Activated B cell treated with CpG ODN at 0.5 μM for 24 hours (primary cell): ENCODE data around the gene KDM4C. TPM values are rescaled to one million over a fixed set of nuclear protein-coding genes. Genes with fewer than 3 reads are reported as not detected.

Experiments used
- ATAC-seq: fragments of 200-7000 bp; cut with Tn5 transposase; one replicate; pipeline ENCODE4 v1.10.0; 2021; ENCODE audit warnings: low read depth, mild to moderate bottlenecking, moderate library complexity
- CTCF ChIA-PET: fragments of 350-600 bp; sonication (Branson Sonifier 250); formaldehyde crosslinking; loops from one replicate; lab custom pipeline; 2021; ENCODE audit warnings: antibody characterized with exemption; lab: Charles Lee
- POLR2A ChIA-PET: fragments of 350-600 bp; sonication (Branson Sonifier 250); formaldehyde crosslinking; loops from one replicate; lab custom pipeline; 2021; ENCODE audit warnings: antibody characterized with exemption; lab: Charles Lee
- DNase-seq: peaks from one replicate; pipeline ENCODE4 v3.0.0; 2022
- H3K27ac Mint-ChIP-seq: one replicate; pipeline ENCODE4 v1.8.0; 2020; ENCODE audit warnings: mixed read lengths
- H3K27me3 Mint-ChIP-seq: one replicate; pipeline ENCODE4 v1.8.0; 2021; ENCODE audit warnings: mixed read lengths
- H3K36me3 Mint-ChIP-seq: one replicate; pipeline ENCODE4 v1.8.0; 2021; ENCODE audit warnings: low read depth, mixed read lengths
- H3K4me1 Mint-ChIP-seq: one replicate; pipeline ENCODE4 v1.8.0; 2021; ENCODE audit warnings: mixed read lengths
- H3K4me3 Mint-ChIP-seq: one replicate; pipeline ENCODE4 v1.8.0; 2020; ENCODE audit warnings: mild to moderate bottlenecking, mixed read lengths
- H3K9me3 Mint-ChIP-seq: one replicate; pipeline ENCODE4 v1.8.0; 2020; ENCODE audit warnings: mixed read lengths
- intact Hi-C: fragments of 100-400 bp; cut with micrococcal nuclease; formaldehyde crosslinking; loops from one replicate; pipeline ENCODE4 v1.15.1; 2024
- total RNA-seq: library from RNA; stranded (reverse); gene quantifications from 2 replicates; pipeline ENCODE4 v1.2.3, GENCODE V29; 2022
- TF ChIP-seq, protein P1 (sequence below): fragments of 200-600 bp; IDR thresholded peaks from one replicate; pipeline ENCODE4 v1.8.0; 2022; ENCODE audit warnings: antibody characterized with exemption, mild to moderate bottlenecking

KDM4C gene
- total RNA-seq, 1 donor from 2014 or later = 113 TPM

DNA sequence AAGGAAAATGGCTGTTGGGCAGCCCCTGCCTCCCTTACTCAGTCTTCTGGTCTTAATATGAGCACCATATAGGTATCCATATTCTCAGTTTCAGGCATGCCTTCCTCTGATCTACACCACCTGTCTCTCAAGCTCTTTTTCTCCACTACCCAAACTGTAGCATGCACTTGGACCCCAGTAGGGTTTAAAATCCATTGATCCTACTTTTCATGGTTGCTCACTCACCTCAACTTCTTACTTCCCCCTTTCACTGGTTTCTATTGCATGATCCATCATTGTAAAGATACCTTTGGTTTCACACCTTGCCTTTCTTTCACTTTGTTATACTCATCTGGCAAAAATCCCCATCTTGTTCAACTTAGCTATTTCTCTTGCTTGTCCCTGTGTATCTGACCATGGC is 159.4 kb downstream of the KDM4C start:
- no peak for DNase-seq
- H3K36me3 Mint-ChIP-seq = peaks cover 32% of the 10 kb centered on the region
- H3K4me1 Mint-ChIP-seq = peaks cover 51% of the 10 kb centered on the region
- ATAC-seq = no peak
- CTCF ChIA-PET = no interaction called here
- H3K9me3 Mint-ChIP-seq = peaks cover 3% of the 10 kb centered on the region
- no peak overlapping the region for H3K4me3 Mint-ChIP-seq
- H3K27ac Mint-ChIP-seq = peak overlapping the region; percentile 2
- TF ChIP-seq, protein P1, sequence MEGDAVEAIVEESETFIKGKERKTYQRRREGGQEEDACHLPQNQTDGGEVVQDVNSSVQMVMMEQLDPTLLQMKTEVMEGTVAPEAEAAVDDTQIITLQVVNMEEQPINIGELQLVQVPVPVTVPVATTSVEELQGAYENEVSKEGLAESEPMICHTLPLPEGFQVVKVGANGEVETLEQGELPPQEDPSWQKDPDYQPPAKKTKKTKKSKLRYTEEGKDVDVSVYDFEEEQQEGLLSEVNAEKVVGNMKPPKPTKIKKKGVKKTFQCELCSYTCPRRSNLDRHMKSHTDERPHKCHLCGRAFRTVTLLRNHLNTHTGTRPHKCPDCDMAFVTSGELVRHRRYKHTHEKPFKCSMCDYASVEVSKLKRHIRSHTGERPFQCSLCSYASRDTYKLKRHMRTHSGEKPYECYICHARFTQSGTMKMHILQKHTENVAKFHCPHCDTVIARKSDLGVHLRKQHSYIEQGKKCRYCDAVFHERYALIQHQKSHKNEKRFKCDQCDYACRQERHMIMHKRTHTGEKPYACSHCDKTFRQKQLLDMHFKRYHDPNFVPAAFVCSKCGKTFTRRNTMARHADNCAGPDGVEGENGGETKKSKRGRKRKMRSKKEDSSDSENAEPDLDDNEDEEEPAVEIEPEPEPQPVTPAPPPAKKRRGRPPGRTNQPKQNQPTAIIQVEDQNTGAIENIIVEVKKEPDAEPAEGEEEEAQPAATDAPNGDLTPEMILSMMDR = no peak
- no peaks in the 10 kb centered on the region for H3K27me3 Mint-ChIP-seq
- intact Hi-C loops = loop anchor here (10.0 kb wide), 1 partner anchor 618 kb away; no protein-coding TSS in a partner anchor
- POLR2A ChIA-PET = no interaction called here

DNA sequence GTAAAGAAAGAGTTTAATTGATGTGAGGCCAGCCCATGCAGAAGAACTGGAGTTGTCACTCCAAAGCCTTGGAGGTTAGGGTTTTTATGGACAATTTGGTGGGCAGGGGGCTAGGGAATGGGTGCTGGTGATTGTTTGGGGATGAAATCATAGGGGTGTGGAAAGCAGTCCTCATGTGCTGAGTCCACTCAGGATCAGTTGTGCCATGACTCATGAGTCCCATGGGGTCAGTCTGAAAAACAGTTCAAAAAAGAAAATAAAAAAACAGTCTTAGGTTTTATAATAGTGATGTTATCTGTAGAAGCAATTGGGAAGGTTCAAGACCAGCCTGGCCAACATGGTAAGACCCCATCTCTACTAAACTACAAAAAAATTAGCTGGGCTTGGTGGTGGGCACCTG is 162.3 kb downstream of the KDM4C start:
- ATAC-seq (no peak), DNase-seq (no peak)
- Mint-ChIP-seq H3K27ac (peak overlapping the region; percentile 43), H3K27me3 (no peaks in the 10 kb centered on the region), H3K4me3 (no peak overlapping the region), H3K4me1 (peaks cover 50% of the 10 kb centered on the region), H3K9me3 (peaks cover 3% of the 10 kb centered on the region), H3K36me3 (peaks cover 49% of the 10 kb centered on the region)
- intact Hi-C loops = no loop called here
- ChIA-PET POLR2A (no interaction called here), CTCF (no interaction called here)
- TF ChIP-seq, protein P1 = no peak

DNA sequence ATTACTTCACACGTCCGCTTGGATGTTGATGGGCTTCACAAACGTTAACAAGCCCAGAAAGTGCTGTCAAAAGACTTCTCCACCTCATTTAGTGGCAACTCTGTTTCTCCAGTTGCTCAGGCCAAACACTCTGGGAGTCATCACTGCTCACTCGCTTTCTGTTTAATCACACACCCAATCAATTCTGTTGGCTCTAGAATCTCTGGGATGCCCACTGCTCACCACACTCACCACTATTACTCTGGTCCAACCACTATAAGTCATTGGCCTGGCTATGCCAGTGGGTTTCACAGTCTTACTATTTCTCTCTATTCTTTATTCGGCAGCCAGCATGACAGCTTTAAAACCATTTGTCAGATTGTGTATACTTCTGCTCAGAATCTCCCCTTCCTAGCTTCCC is 163.5 kb downstream of the KDM4C start:
- TF ChIP-seq, protein P1 = no peak
- ChIA-PET CTCF (no interaction called here), POLR2A (no interaction called here)
- intact Hi-C loops = no loop called here
- peaks cover 60% of the 10 kb centered on the region for H3K36me3 Mint-ChIP-seq
- no peak overlapping the region for H3K4me3 Mint-ChIP-seq
- DNase-seq = no peak
- H3K27ac Mint-ChIP-seq = peak overlapping the region; percentile 12
- no peaks in the 10 kb centered on the region for H3K27me3 Mint-ChIP-seq
- peaks cover 50% of the 10 kb centered on the region for H3K4me1 Mint-ChIP-seq
- H3K9me3 Mint-ChIP-seq = peaks cover 3% of the 10 kb centered on the region
- no peak for ATAC-seq

DNA sequence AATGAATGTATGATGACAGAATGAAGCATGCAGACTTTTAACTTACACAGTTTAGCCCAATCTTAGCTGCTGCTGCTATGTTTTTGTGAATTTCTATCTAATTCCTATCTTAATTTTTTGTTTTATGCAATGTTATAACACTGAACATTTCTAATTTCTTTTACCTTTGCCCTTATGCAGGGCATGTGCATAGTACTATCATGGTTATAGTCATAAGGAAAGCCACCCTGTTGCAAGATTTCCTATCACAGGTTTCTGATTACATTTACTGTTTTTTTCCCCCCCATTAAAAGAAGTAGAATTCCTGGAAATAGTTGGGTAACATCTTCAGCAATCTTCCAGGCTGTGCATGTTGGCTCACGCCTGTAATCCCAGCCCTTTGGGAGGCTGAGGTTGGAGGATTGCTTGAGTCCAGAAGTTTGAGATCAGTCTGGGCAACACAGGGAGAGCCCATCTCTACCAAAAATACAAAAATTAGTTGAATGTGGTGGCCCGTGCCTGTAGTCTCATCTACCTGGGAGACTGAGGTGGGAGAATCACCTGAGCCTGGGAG is 164.4 kb downstream of the KDM4C start:
- ChIA-PET CTCF (no interaction called here), POLR2A (no interaction called here)
- ATAC-seq (no peak), DNase-seq (no peak)
- Mint-ChIP-seq H3K27me3 (no peaks in the 10 kb centered on the region), H3K36me3 (peaks cover 62% of the 10 kb centered on the region), H3K4me3 (no peak overlapping the region), H3K9me3 (peaks cover 3% of the 10 kb centered on the region), H3K4me1 (peaks cover 46% of the 10 kb centered on the region), H3K27ac (no peak overlapping the region)
- intact Hi-C loops = no loop called here
- TF ChIP-seq, protein P1 = no peak

DNA sequence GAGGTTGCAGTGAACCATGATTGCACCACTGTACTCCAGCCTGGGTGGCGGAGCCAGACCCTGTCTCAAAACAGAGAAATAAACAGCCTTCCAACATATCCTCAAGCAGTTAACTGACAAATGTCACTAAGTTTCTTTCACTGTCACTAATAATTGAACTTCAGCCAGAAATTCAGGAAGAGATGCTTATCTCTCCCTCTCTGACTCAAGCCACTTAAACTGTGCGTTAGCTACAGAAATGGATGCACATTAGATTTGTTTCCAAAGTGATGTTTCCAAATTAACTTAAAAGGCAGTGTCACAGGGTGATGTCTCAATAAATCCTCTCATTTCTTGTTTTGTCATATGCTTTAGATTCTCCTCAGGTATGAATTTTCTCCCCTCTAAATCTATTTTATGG is 164.9 kb downstream of the KDM4C start:
- H3K27ac Mint-ChIP-seq = no peak overlapping the region
- no peak for ATAC-seq
- no peaks in the 10 kb centered on the region for H3K27me3 Mint-ChIP-seq
- ChIA-PET POLR2A (interaction anchor here (0.6 kb wide), 2 partner anchors 13 to 137 kb away, joined by 3 read pairs; no protein-coding TSS in a partner anchor), CTCF (no interaction called here)
- peaks cover 61% of the 10 kb centered on the region for H3K36me3 Mint-ChIP-seq
- DNase-seq = no peak
- H3K4me1 Mint-ChIP-seq = peaks cover 43% of the 10 kb centered on the region
- no peak overlapping the region for H3K4me3 Mint-ChIP-seq
- TF ChIP-seq, protein P1 = no peak
- peaks cover 3% of the 10 kb centered on the region for H3K9me3 Mint-ChIP-seq
- intact Hi-C loops = no loop called here
